B cell (primary cell): ENCODE measurements around the gene FYB2. TPM values are rescaled to one million over a fixed set of nuclear protein-coding genes. Genes with fewer than 3 reads are reported as not detected.

Experiments used
- ATAC-seq: fragments of 200-7000 bp; cut with Tn5 transposase; one replicate; pipeline ENCODE4 v1.10.0; 2021; ENCODE audit warnings: low read depth, mild to moderate bottlenecking, moderate number of reproducible peaks, moderate library complexity
- CTCF ChIA-PET: fragments of 350-600 bp; sonication (Branson Sonifier 250); formaldehyde crosslinking; loops from one replicate; lab custom pipeline; 2021; ENCODE audit warnings: antibody characterized with exemption, inconsistent platforms; lab: Charles Lee
- POLR2A ChIA-PET: fragments of 350-600 bp; sonication (Branson Sonifier 250); formaldehyde crosslinking; loops from one replicate; lab custom pipeline; 2021; ENCODE audit warnings: antibody characterized with exemption; lab: Charles Lee
- DNase-seq: peaks from one replicate; pipeline ENCODE4 v3.0.0; 2013
- H2AFZ ChIP-seq: 2 replicates; pipeline ENCODE4 v1.6.1; 2012; ENCODE audit warnings: mild to moderate bottlenecking, low read depth, low read length; ENCODE audit not compliant: insufficient read depth, poor library complexity, severe bottlenecking
- H3K27ac ChIP-seq, 2 donors: 1 replicate in 1 of 2; 2 replicates in 1 of 2; pipeline ENCODE4 v1.5.1; 2012 to 2013; ENCODE audit warnings: low read length in 2 of 2, mild to moderate bottlenecking in 2 of 2, moderate library complexity in 1 of 2
- H3K27me3 ChIP-seq, 4 experiments: fragments of 200-600 bp in 1 of 4; sonication (generic) in 1 of 4; replicated peaks in 1 of 4; 1 replicate in 2 of 4; 2 replicates in 2 of 4; pipeline versions ENCODE4 v1.6.1 to v1.7.0; 2013 to 2016; ENCODE audit warnings: low read length in 3 of 4, mild to moderate bottlenecking in 2 of 4, mixed read lengths in 1 of 4, moderate library complexity in 1 of 4; ENCODE audit not compliant: insufficient read depth in 4 of 4, control insufficient read depth in 3 of 4; ENCODE audit errors: control extremely low read depth in 1 of 4
- H3K36me3 ChIP-seq, 2 experiments: replicated peaks in 1 of 2; 1 replicate in 1 of 2; 2 replicates in 1 of 2; pipeline versions ENCODE4 v1.6.1 to v1.7.1; 2013; ENCODE audit warnings: low read length in 1 of 2; ENCODE audit not compliant: insufficient read depth in 2 of 2, control insufficient read depth in 1 of 2; ENCODE audit errors: control extremely low read depth in 1 of 2, extremely low read depth in 1 of 2
- H3K4me1 ChIP-seq, 2 donors: fragments of 200-600 bp in 1 of 2; sonication (generic) in 1 of 2; 1 replicate in 1 of 2; 2 replicates in 1 of 2; pipeline versions ENCODE4 v1.5.1 to v1.6.1; 2013 to 2017; ENCODE audit warnings: low read length in 2 of 2; ENCODE audit not compliant: control insufficient read depth in 2 of 2, insufficient read depth in 2 of 2
- H3K4me2 ChIP-seq: replicated peaks from 2 replicates; pipeline ENCODE3; 2012; ENCODE audit warnings: mild to moderate bottlenecking, low read depth, low read length; ENCODE audit not compliant: poor library complexity, severe bottlenecking
- H3K4me3 ChIP-seq, 5 experiments: fragments of 200-600 bp in 1 of 5; sonication (generic) in 1 of 5; 1 replicate in 3 of 5; 2 replicates in 2 of 5; pipeline versions ENCODE4 v1.5.1 to v1.7.0; 2011 to 2016; ENCODE audit warnings: low read length in 4 of 5, mild to moderate bottlenecking in 4 of 5, low read depth in 2 of 5, control low read depth in 1 of 5, moderate library complexity in 1 of 5; ENCODE audit not compliant: insufficient read depth in 1 of 5; ENCODE audit errors: control extremely low read depth in 1 of 5, extremely low read depth in 1 of 5
- H3K79me2 ChIP-seq: fragments of 200-600 bp; sonication (generic); one replicate; pipeline ENCODE4 v1.6.0; 2016; ENCODE audit warnings: low read length; ENCODE audit not compliant: control insufficient read depth, insufficient read depth
- H3K9ac ChIP-seq: fragments of 200-600 bp; sonication (generic); 2 replicates; pipeline ENCODE4 v1.6.1; 2017; ENCODE audit warnings: mild to moderate bottlenecking, low read length, moderate library complexity
- H3K9me3 ChIP-seq, 3 donors: one replicate each; pipeline versions ENCODE4 v1.6.1 to v1.7.1; 2013; ENCODE audit warnings: low read length in 2 of 3; ENCODE audit not compliant: control insufficient read depth in 2 of 3, insufficient read depth in 1 of 3; ENCODE audit errors: control extremely low read depth in 1 of 3
- H4K20me1 ChIP-seq: 2 replicates; pipeline ENCODE4 v1.6.0; 2012; ENCODE audit warnings: mild to moderate bottlenecking, low read length; ENCODE audit not compliant: insufficient read depth, control insufficient read depth, poor library complexity, severe bottlenecking
- H3K27ac Mint-ChIP-seq: one replicate; pipeline ENCODE4 v1.8.0; 2021; ENCODE audit warnings: mixed read lengths
- H3K27me3 Mint-ChIP-seq: one replicate; pipeline ENCODE4 v1.8.0; 2021; ENCODE audit warnings: mixed read lengths
- H3K4me1 Mint-ChIP-seq: one replicate; pipeline ENCODE4 v1.8.0; 2021; ENCODE audit warnings: mixed read lengths
- H3K4me3 Mint-ChIP-seq: one replicate; pipeline ENCODE4 v1.8.0; 2021; ENCODE audit warnings: mixed read lengths
- H3K9me3 Mint-ChIP-seq: one replicate; pipeline ENCODE4 v1.8.0; 2022; ENCODE audit warnings: mixed read lengths; ENCODE audit not compliant: insufficient read depth
- EZH2 ChIP-seq: IDR thresholded peaks from 2 replicates; pipeline ENCODE4 v1.6.1; 2012; ENCODE audit warnings: borderline replicate concordance, low read depth, mild to moderate bottlenecking, moderate library complexity, low read length; ENCODE audit not compliant: insufficient read depth, poor library complexity, severe bottlenecking
- WGBS: methylation state at CpG from one replicate; pipeline ENCODE4 v1.1.5; 2013; ENCODE audit warnings: missing lambda C conversion rate; ENCODE audit not compliant: insufficient coverage; 5-methylcytosine and 5-hydroxymethylcytosine counted together
- intact Hi-C: fragments of 100-400 bp; cut with micrococcal nuclease; formaldehyde crosslinking; loops from one replicate; pipeline ENCODE4 v1.10.0; 2022
- polyA plus RNA-seq: library from polyadenylated mRNA; depleted of rRNA; stranded (reverse); fragments of >200 nt; gene quantifications from 2 replicates; pipeline ENCODE4 v1.2.3, GENCODE V29; 2012
- total RNA-seq, 2 donors: library from RNA; stranded (reverse); fragments of 120-200 nt in 1 of 2; gene quantifications; 1 replicate in 1 of 2; 2 replicates in 1 of 2; pipeline versions ENCODE4 v1.2.3 to v1.2.4, GENCODE V29; 2013 to 2022
- TF ChIP-seq, protein P1 (sequence below): fragments of 200-600 bp; IDR thresholded peaks from one replicate; pipeline ENCODE4 v1.8.0; 2022; ENCODE audit warnings: antibody characterized with exemption, mild to moderate bottlenecking

The FYB2 gene
- total and polyA plus RNA-seq, 2 donors (not counting 1 experiment from before 2014, with no cell fraction given) = not detected

DNA sequence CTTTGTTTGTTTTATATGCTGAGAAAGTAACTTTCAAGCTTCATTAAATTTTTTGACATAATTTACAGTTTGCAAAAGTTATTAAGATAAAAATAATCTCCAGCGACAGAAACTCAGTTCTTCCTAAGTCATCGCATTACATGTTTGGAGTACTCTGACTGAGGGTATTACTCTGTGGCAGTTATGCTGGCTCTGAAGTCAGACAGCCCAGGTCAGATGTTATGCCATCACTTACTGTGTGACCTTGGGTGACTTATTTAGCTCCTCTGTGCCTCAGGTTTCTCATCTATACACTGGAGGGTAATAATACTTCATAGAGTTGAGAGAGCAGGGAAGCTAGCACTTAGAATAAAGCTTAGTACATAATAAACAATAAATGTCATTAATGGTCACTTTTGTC lies 147.7 kb downstream of the FYB2 start:
- Mint-ChIP-seq H3K27ac (no peak overlapping the region), H3K27me3 (peaks cover 27% of the 10 kb centered on the region), H3K9me3 (no peaks in the 10 kb centered on the region), H3K4me1 (no peaks in the 10 kb centered on the region), H3K4me3 (no peak overlapping the region)
- Histone ChIP-seq H3K79me2 (no peaks in the 10 kb centered on the region), H3K27ac (no peak overlapping the region), H3K9ac (no peak overlapping the region), H3K4me3 (no peak overlapping the region), H2AFZ (no peak overlapping the region), H3K9me3 (no peaks in the 10 kb centered on the region), H3K4me2 (no peak overlapping the region), H3K4me1 (no peaks in the 10 kb centered on the region), H3K36me3 (no peaks in the 10 kb centered on the region), H4K20me1 (no peaks in the 10 kb centered on the region), H3K27me3 (no peaks in the 10 kb centered on the region)
- 100% methylated on average over 1 of the region's 2 CpGs for WGBS
- ATAC-seq = no peak
- ChIA-PET CTCF (no interaction called here), POLR2A (no interaction called here)
- no peak for DNase-seq
- intact Hi-C loops = no loop called here
- TF ChIP-seq EZH2 = no peak
- TF ChIP-seq, protein P1, sequence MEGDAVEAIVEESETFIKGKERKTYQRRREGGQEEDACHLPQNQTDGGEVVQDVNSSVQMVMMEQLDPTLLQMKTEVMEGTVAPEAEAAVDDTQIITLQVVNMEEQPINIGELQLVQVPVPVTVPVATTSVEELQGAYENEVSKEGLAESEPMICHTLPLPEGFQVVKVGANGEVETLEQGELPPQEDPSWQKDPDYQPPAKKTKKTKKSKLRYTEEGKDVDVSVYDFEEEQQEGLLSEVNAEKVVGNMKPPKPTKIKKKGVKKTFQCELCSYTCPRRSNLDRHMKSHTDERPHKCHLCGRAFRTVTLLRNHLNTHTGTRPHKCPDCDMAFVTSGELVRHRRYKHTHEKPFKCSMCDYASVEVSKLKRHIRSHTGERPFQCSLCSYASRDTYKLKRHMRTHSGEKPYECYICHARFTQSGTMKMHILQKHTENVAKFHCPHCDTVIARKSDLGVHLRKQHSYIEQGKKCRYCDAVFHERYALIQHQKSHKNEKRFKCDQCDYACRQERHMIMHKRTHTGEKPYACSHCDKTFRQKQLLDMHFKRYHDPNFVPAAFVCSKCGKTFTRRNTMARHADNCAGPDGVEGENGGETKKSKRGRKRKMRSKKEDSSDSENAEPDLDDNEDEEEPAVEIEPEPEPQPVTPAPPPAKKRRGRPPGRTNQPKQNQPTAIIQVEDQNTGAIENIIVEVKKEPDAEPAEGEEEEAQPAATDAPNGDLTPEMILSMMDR = no peak

DNA sequence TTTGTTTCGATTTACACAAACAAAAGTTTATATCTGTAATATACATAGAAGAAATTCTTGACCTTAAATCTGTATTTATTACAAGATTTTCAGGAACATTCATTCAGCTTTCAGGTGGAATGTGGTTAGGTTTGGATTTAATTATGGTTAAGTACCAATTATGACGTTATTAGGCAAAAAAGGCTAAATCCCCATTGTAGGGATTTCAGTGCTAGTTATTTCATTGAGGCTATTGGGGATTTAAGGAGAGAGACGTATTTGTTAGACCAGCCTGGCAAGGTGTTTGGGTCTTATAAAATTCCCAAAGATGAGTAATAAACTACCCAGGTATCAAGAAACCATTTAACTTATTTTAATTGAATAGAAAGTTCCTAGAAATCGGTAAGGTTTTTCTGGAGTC lies 148.1 kb downstream of the FYB2 start:
- intact Hi-C loops = no loop called here
- H3K4me3 Mint-ChIP-seq = no peak overlapping the region
- no peaks in the 10 kb centered on the region for H3K79me2 ChIP-seq
- H3K4me3 ChIP-seq = no peak overlapping the region
- DNase-seq = no peak
- H2AFZ ChIP-seq = no peak overlapping the region
- no peaks in the 10 kb centered on the region for H3K9me3 Mint-ChIP-seq
- H3K27ac ChIP-seq = no peak overlapping the region
- no peaks in the 10 kb centered on the region for H3K9me3 ChIP-seq
- peaks cover 29% of the 10 kb centered on the region for H3K27me3 Mint-ChIP-seq
- ATAC-seq = no peak
- no peaks in the 10 kb centered on the region for H3K36me3 ChIP-seq
- no peaks in the 10 kb centered on the region for H4K20me1 ChIP-seq
- peaks cover 0 to 3% (median under 1%) of the 10 kb centered on the region in 4 experiments for H3K27me3 ChIP-seq
- no peaks in the 10 kb centered on the region for H3K4me1 Mint-ChIP-seq
- POLR2A ChIA-PET = no interaction called here
- no peak overlapping the region for H3K27ac Mint-ChIP-seq
- no peak overlapping the region for H3K4me2 ChIP-seq
- CTCF ChIA-PET = no interaction called here
- no peak for TF ChIP-seq EZH2
- TF ChIP-seq, protein P1 = no peak
- no peak overlapping the region for H3K9ac ChIP-seq
- H3K4me1 ChIP-seq = no peaks in the 10 kb centered on the region
- WGBS = 100% methylated on average over 1 of the region's 4 CpGs
